Measurements from ENCODE around the gene PRDM2. TPM values are rescaled to one million over a fixed set of nuclear protein-coding genes. Genes with fewer than 3 reads are reported as not detected.

Gene PRDM2
- total and polyA plus RNA-seq, 2 experiments from 2014 or later = 9.7 to 15.1 TPM

GRCh38 chr1:13730291-13730690 lies 30.3 kb downstream of the PRDM2 start:
- no peak for DNase-seq
- in situ Hi-C loops (cut with MboI) = no loop called here
- Histone ChIP-seq H3K9me3 (ENCODE audit: low read depth) (no peaks in the 10 kb centered on the region), H3F3A (ENCODE audit: insufficient read depth) (peaks cover 6% of the 10 kb centered on the region; the same call in 1 of the 2 replicates), H3K27ac (no peak overlapping the region), H3K79me2 (ENCODE audit: insufficient read depth) (peaks cover 31% of the 10 kb centered on the region), H3K27me3 (replicated peaks; ENCODE audit: insufficient read depth) (no peaks in the 10 kb centered on the region), H3K36me3 (ENCODE audit: low read depth) (no peaks in the 10 kb centered on the region), H2AFZ (no peak overlapping the region), H3K4me3 (no peak overlapping the region), H3K4me2 (ENCODE audit: unreplicated experiment) (no peak overlapping the region), H3K9me2 (ENCODE audit: insufficient read depth) (no peaks in the 10 kb centered on the region), H4K20me1 (ENCODE audit: insufficient read depth) (no peaks in the 10 kb centered on the region), H3K4me1 (ENCODE audit: insufficient read depth) (peaks cover 27% of the 10 kb centered on the region), H3K9ac (no peak overlapping the region)
- 94% methylated on average over 1 of the region's 1 CpG for WGBS, 2 experiments (ENCODE audit: low coverage in 1 of 2, low lambda C conversion rate in 2 of 2, missing lambda C conversion rate in 2 of 2)
- TF ChIP-seq EZH2 (IDR thresholded peaks at IDR 0.05; ENCODE audit: insufficient read depth, poor library complexity, severe bottlenecking) (no peak), EZH2phosphoT487 (IDR thresholded peaks at IDR 0.05; ENCODE audit: insufficient read depth, low read depth) (no peak)

GRCh38 chr1:13730751-13731482 lies 30.9 kb downstream of the PRDM2 start:
- no peak overlapping the region for H2AFZ ChIP-seq
- H4K20me1 ChIP-seq (ENCODE audit: insufficient read depth) = no peaks in the 10 kb centered on the region
- DNase-seq = no peak
- H3K9me2 ChIP-seq (ENCODE audit: insufficient read depth) = no peaks in the 10 kb centered on the region
- H3K27me3 ChIP-seq (replicated peaks; ENCODE audit: insufficient read depth) = no peaks in the 10 kb centered on the region
- H3K4me1 ChIP-seq (ENCODE audit: insufficient read depth) = peaks cover 21% of the 10 kb centered on the region
- 96% methylated on average over 12 of the region's 12 CpGs for WGBS, 2 experiments (ENCODE audit: low coverage in 1 of 2, low lambda C conversion rate in 2 of 2, missing lambda C conversion rate in 2 of 2)
- H3F3A ChIP-seq (ENCODE audit: insufficient read depth) = peaks cover 6% of the 10 kb centered on the region; the same call in 1 of the 2 replicates
- H3K79me2 ChIP-seq (ENCODE audit: insufficient read depth) = peaks cover 30% of the 10 kb centered on the region
- TF ChIP-seq EZH2phosphoT487 (IDR thresholded peaks at IDR 0.05; ENCODE audit: insufficient read depth, low read depth) (no peak), EZH2 (IDR thresholded peaks at IDR 0.05; ENCODE audit: insufficient read depth, poor library complexity, severe bottlenecking) (no peak)
- no peaks in the 10 kb centered on the region for H3K36me3 ChIP-seq (ENCODE audit: low read depth)
- no peaks in the 10 kb centered on the region for H3K9me3 ChIP-seq (ENCODE audit: low read depth)
- in situ Hi-C loops (cut with MboI) = no loop called here
- no peak overlapping the region for H3K27ac ChIP-seq
- H3K4me3 ChIP-seq = no peak overlapping the region
- H3K4me2 ChIP-seq (ENCODE audit: unreplicated experiment) = no peak overlapping the region
- no peak overlapping the region for H3K9ac ChIP-seq

DNA sequence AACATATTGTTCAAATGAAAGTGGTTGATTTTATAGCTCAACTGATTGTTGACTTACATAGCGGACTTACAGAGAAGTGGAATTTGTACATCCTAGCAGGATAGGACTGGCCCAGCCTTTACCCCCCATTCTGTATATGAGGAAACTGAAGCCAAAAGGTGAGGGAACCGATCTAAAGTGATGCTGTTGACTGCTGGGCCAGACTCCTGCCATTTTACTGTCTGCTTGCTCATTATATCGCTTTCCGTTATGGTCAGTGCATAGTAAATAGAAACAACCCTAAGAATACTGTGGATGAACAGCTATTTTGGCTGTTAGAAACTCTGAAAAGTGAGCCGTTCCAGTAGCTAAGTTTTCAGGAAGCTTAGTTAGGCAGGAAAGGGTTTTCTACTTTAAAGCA lies 31.9 kb downstream of the PRDM2 start:
- TF ChIP-seq EZH2phosphoT487 (IDR thresholded peaks at IDR 0.05; ENCODE audit: insufficient read depth, low read depth) (no peak), EZH2 (IDR thresholded peaks at IDR 0.05; ENCODE audit: insufficient read depth, poor library complexity, severe bottlenecking) (no peak)
- Histone ChIP-seq H3K79me2 (ENCODE audit: insufficient read depth) (peaks cover 21% of the 10 kb centered on the region), H3K4me1 (ENCODE audit: insufficient read depth) (peaks cover 20% of the 10 kb centered on the region), H3K27me3 (replicated peaks; ENCODE audit: insufficient read depth) (no peaks in the 10 kb centered on the region), H3K36me3 (ENCODE audit: low read depth) (no peaks in the 10 kb centered on the region), H4K20me1 (ENCODE audit: insufficient read depth) (no peaks in the 10 kb centered on the region), H3K9me3 (ENCODE audit: low read depth) (no peaks in the 10 kb centered on the region), H3K4me3 (no peak overlapping the region), H3K4me2 (ENCODE audit: unreplicated experiment) (no peak overlapping the region), H2AFZ (no peak overlapping the region), H3K9me2 (ENCODE audit: insufficient read depth) (no peaks in the 10 kb centered on the region), H3K27ac (no peak overlapping the region), H3K9ac (no peak overlapping the region), H3F3A (ENCODE audit: insufficient read depth) (peaks cover 6% of the 10 kb centered on the region; the same call in 1 of the 2 replicates)
- in situ Hi-C loops (cut with MboI) = no loop called here
- WGBS, 2 experiments (ENCODE audit: low coverage in 1 of 2, low lambda C conversion rate in 2 of 2, missing lambda C conversion rate in 2 of 2) = 96 to 98% methylated on average over 5 of the region's 5 CpGs
- DNase-seq = no peak

DNA sequence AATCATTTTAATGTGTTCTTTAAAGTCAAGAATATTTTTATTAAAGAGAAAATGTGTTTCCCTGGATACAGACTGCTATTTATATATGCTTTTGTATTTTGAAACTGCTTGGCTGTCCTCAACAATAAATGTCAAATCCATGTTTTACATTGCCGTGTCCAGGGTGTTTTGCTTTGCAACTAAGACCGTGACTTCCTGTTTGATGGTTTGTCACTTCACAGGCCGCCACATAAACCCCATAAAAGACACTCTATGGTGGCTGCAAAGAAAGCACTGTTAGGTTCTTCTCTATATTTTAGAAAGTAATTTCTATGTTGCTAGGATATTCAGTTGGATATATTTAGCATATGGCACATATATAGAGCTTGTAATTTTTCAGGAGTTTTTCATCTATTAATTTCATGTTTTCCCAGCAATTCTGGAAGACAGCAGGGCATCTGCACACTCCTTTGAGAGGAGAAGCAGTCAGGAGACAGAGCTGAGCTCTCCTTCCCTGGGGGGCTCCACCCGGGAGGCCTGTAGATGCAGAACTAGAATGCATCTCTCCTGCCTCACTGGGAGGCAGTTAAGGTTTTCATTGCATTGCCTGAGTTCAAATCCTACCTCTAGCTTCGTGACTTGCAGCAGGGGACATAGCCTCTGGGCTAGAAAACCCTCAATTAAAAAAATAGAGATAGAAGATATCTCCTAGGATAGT lies 33.1 kb downstream of the PRDM2 start:
- no peaks in the 10 kb centered on the region for H3K9me3 ChIP-seq (ENCODE audit: low read depth)
- peaks cover 20% of the 10 kb centered on the region for H3K4me1 ChIP-seq (ENCODE audit: insufficient read depth)
- peak overlapping the region; percentile 57 for H3K4me2 ChIP-seq (ENCODE audit: unreplicated experiment)
- H4K20me1 ChIP-seq (ENCODE audit: insufficient read depth) = no peaks in the 10 kb centered on the region
- no peak overlapping the region for H2AFZ ChIP-seq
- H3K9ac ChIP-seq = 0 out of 2 replicates have a peak overlapping the region, but pooled peaks have one; percentile 11
- TF ChIP-seq EZH2 (IDR thresholded peaks at IDR 0.05; ENCODE audit: insufficient read depth, poor library complexity, severe bottlenecking) (no peak), EZH2phosphoT487 (IDR thresholded peaks at IDR 0.05; ENCODE audit: insufficient read depth, low read depth) (no peak)
- no peaks in the 10 kb centered on the region for H3K27me3 ChIP-seq (replicated peaks; ENCODE audit: insufficient read depth)
- H3K79me2 ChIP-seq (ENCODE audit: insufficient read depth) = peaks cover 20% of the 10 kb centered on the region
- H3F3A ChIP-seq (ENCODE audit: insufficient read depth) = peaks cover 6% of the 10 kb centered on the region; the same call in 1 of the 2 replicates
- H3K36me3 ChIP-seq (ENCODE audit: low read depth) = no peaks in the 10 kb centered on the region
- 63 to 64% methylated on average over 5 of the region's 5 CpGs for WGBS, 2 experiments (ENCODE audit: low coverage in 1 of 2, low lambda C conversion rate in 2 of 2, missing lambda C conversion rate in 2 of 2)
- no peak overlapping the region for H3K4me3 ChIP-seq
- no peaks in the 10 kb centered on the region for H3K9me2 ChIP-seq (ENCODE audit: insufficient read depth)
- in situ Hi-C loops (cut with MboI) = no loop called here
- no peak for DNase-seq
- H3K27ac ChIP-seq = peak overlapping the region; percentile 28; the same call in 1 of the 2 replicates
